Measurements from ENCODE around the gene UTRN.

The UTRN gene

DNA sequence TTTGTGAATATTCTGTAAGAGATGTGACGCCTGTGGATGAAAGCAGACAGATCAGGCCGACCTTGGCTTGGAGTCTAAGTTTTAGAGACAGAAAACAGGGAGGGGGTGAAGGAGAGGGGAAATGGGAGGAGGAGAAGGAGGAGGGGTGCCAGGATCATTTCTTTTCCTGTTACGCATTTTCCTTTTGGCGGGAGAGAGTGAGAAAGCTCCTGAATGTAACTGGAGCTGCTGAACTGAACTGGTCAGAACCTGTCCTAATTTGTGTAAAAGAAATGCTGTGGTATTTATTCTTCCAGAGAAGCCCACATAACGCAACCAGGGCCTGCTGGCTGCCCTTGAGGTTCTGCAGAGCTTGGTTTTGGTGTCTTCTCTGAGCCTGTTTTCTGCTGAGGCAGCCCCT is 41.9 kb downstream of the UTRN start:
- Histone ChIP-seq H3K9me3 (ENCODE audit: insufficient read depth, low read length) (no peaks in the 10 kb centered on the region), H3K4me3 (ENCODE audit: low read length) (no peak overlapping the region), H3K27me3 (ENCODE audit: low read depth, low read length) (peaks cover 6% of the 10 kb centered on the region), H3K4me2 (ENCODE audit: low read length) (no peak overlapping the region), H3K36me3 (replicated peaks; ENCODE audit: low read depth, low read length) (no peaks in the 10 kb centered on the region), H2AFZ (ENCODE audit: low read depth, low read length) (no peak overlapping the region), H3K4me1 (ENCODE audit: low read length) (no peaks in the 10 kb centered on the region), H3K27ac (ENCODE audit: low read length) (no peak overlapping the region), H3K79me2 (ENCODE audit: low read length) (no peaks in the 10 kb centered on the region), H3K9ac (ENCODE audit: low read length) (no peak overlapping the region), H4K20me1 (ENCODE audit: insufficient read depth, low read length) (no peaks in the 10 kb centered on the region)
- TF ChIP-seq EZH2phosphoT487 (IDR thresholded peaks at IDR 0.05; ENCODE audit: low read depth) = no peak
- TF ChIP-seq, protein P1, sequence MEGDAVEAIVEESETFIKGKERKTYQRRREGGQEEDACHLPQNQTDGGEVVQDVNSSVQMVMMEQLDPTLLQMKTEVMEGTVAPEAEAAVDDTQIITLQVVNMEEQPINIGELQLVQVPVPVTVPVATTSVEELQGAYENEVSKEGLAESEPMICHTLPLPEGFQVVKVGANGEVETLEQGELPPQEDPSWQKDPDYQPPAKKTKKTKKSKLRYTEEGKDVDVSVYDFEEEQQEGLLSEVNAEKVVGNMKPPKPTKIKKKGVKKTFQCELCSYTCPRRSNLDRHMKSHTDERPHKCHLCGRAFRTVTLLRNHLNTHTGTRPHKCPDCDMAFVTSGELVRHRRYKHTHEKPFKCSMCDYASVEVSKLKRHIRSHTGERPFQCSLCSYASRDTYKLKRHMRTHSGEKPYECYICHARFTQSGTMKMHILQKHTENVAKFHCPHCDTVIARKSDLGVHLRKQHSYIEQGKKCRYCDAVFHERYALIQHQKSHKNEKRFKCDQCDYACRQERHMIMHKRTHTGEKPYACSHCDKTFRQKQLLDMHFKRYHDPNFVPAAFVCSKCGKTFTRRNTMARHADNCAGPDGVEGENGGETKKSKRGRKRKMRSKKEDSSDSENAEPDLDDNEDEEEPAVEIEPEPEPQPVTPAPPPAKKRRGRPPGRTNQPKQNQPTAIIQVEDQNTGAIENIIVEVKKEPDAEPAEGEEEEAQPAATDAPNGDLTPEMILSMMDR (IDR thresholded peaks at IDR 0.05; ENCODE audit: low read depth, low read length) = no peak

DNA sequence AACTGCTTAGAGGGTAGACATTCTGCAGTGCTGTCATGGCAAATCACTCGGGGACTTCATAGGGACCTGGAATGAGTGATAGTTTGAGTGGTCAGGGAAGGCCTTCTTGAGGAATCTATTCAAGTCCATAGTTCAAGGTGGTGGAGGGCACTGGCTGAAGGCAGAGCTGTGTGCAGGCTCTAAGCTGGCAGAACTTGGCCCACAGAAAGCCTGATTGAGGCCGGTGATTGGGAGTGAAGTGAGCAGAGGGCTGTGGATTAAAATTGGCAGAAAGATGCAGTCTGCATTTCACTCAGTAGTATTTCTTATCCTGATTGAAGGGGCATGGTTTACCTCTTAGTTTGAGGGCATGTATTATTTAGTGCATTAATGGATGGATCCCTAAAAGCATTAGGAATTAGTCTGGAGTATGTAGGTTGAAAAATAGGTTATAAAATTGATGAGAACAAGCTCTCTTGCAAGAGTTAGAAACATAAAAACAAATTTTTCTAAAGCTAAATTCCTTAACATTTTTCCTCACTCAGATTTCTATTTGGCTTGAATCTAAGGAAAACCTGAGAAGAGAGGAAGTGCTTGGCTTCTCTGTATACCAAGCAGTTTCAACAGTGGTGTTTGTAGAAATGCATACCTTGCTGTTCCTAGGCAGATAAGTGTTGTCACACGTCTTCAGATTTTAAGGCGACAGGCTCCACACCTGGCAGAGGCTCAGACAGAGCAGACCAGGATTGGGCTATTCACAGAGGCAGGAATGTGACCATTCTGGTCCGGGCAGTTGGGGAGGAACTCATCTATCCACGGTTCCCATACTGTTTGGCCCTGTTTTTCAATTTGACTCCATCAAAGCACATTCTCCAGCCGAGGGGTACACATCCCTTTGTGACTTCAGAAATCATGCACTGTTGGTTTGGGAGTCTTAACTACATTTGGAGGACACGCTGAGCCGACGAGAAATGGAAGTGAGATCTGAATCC is 45.2 kb downstream of the UTRN start:
- TF ChIP-seq, protein P1 (IDR thresholded peaks at IDR 0.05; ENCODE audit: low read depth, low read length) = no peak
- no peak for TF ChIP-seq EZH2phosphoT487 (IDR thresholded peaks at IDR 0.05; ENCODE audit: low read depth)
- Histone ChIP-seq H3K79me2 (ENCODE audit: low read length) (no peaks in the 10 kb centered on the region), H3K36me3 (replicated peaks; ENCODE audit: low read depth, low read length) (no peaks in the 10 kb centered on the region), H2AFZ (ENCODE audit: low read depth, low read length) (no peak overlapping the region), H3K9ac (ENCODE audit: low read length) (no peak overlapping the region), H4K20me1 (ENCODE audit: insufficient read depth, low read length) (no peaks in the 10 kb centered on the region), H3K4me1 (ENCODE audit: low read length) (peaks cover 8% of the 10 kb centered on the region), H3K27ac (ENCODE audit: low read length) (no peak overlapping the region), H3K9me3 (ENCODE audit: insufficient read depth, low read length) (no peaks in the 10 kb centered on the region), H3K4me2 (ENCODE audit: low read length) (no peak overlapping the region), H3K27me3 (ENCODE audit: low read depth, low read length) (peaks cover 23% of the 10 kb centered on the region), H3K4me3 (ENCODE audit: low read length) (no peak overlapping the region)

DNA sequence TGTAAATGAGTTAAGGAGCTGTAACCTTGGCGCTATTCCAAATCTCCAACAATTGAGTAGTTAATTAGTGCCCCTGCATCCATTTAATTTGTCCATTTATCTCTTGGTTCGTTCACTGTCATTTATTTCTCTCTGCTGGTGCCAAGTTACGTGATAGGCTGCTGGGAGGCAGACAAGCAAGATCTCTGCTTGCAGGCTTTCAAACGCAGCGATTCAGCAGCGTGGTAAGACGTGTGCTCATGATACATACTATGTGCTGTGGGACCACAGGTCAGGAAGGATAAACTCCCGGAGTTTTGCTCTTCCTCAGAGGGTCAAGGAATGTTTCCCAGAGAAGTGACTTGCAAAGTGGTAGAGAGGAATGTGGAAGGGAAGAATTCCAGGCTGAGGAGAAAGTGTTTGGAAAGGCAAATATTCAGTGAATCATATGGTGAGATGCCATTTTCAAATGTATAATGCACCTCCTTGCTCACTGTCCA is 46.4 kb downstream of the UTRN start:
- Histone ChIP-seq H3K4me2 (ENCODE audit: low read length) (no peak overlapping the region), H2AFZ (ENCODE audit: low read depth, low read length) (no peak overlapping the region), H3K36me3 (replicated peaks; ENCODE audit: low read depth, low read length) (no peaks in the 10 kb centered on the region), H3K27me3 (ENCODE audit: low read depth, low read length) (peaks cover 34% of the 10 kb centered on the region), H3K4me1 (ENCODE audit: low read length) (peaks cover 13% of the 10 kb centered on the region), H4K20me1 (ENCODE audit: insufficient read depth, low read length) (no peaks in the 10 kb centered on the region), H3K9me3 (ENCODE audit: insufficient read depth, low read length) (no peaks in the 10 kb centered on the region), H3K79me2 (ENCODE audit: low read length) (no peaks in the 10 kb centered on the region), H3K4me3 (ENCODE audit: low read length) (no peak overlapping the region), H3K27ac (ENCODE audit: low read length) (no peak overlapping the region), H3K9ac (ENCODE audit: low read length) (no peak overlapping the region)
- no peak for TF ChIP-seq EZH2phosphoT487 (IDR thresholded peaks at IDR 0.05; ENCODE audit: low read depth)
- TF ChIP-seq, protein P1 (IDR thresholded peaks at IDR 0.05; ENCODE audit: low read depth, low read length) = no peak

DNA sequence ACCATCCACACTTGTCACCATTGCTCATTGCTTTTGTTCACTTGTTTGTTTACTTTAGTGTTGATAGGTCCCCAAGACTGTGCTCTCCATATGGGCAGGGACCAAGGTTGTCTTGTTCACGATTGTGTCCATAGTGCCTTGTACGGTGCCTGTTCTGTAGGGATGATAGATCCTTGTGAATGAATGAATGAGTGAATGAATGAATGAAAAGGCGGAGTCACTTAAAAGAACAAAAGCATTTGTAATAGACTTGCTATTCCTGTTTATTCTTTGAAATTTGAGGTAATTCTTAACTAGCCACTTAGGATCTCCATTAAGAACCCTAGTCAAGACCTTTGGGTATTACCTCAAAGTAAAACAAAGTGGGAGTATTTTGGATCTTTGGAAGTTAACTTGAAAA is 47.0 kb downstream of the UTRN start:
- Histone ChIP-seq H3K27ac (ENCODE audit: low read length) (no peak overlapping the region), H2AFZ (ENCODE audit: low read depth, low read length) (no peak overlapping the region), H3K4me2 (ENCODE audit: low read length) (no peak overlapping the region), H3K4me1 (ENCODE audit: low read length) (peaks cover 13% of the 10 kb centered on the region), H4K20me1 (ENCODE audit: insufficient read depth, low read length) (no peaks in the 10 kb centered on the region), H3K79me2 (ENCODE audit: low read length) (no peaks in the 10 kb centered on the region), H3K9me3 (ENCODE audit: insufficient read depth, low read length) (no peaks in the 10 kb centered on the region), H3K27me3 (ENCODE audit: low read depth, low read length) (peaks cover 34% of the 10 kb centered on the region), H3K9ac (ENCODE audit: low read length) (no peak overlapping the region), H3K4me3 (ENCODE audit: low read length) (no peak overlapping the region), H3K36me3 (replicated peaks; ENCODE audit: low read depth, low read length) (no peaks in the 10 kb centered on the region)
- no peak for TF ChIP-seq EZH2phosphoT487 (IDR thresholded peaks at IDR 0.05; ENCODE audit: low read depth)
- TF ChIP-seq, protein P1 (IDR thresholded peaks at IDR 0.05; ENCODE audit: low read depth, low read length) = no peak

Measured in OCI-LY3 (cell line).